ENCODE data around the gene ZFP36L1.

GRCh38 chr14:68815298-68816182, 22.7 kb upstream of the ZFP36L1 start:
- TF ChIP-seq POLR2A (IDR thresholded peaks at IDR 0.05) (no peak), CTCF (IDR thresholded peaks at IDR 0.05) (no peak)

Data from Peyer's patch (tissue), 4 donors.